Motor neuron (in vitro differentiated cells): Measurements from ENCODE around the gene VOPP1. TPM values are rescaled to one million over a fixed set of nuclear protein-coding genes. Genes with fewer than 3 reads are reported as not detected.
A peak's percentile ranks its signal among the peaks of the same experiment; 100 is the strongest.
"Not testable (repeated sequence)": the region's sequence is repeated elsewhere in the genome, so short reads cannot be mapped to it uniquely, and the experiment has no call there.

Source experiments
- ATAC-seq, 8 experiments: fragments of 200-7000 bp; cut with Tn5 transposase; replicated peaks in 6 of 8; 2 replicates each; pipeline ENCODE4 v1.8.0; 2021; ENCODE audit warnings: mild to moderate bottlenecking in 8 of 8, moderate library complexity in 8 of 8
- H3K27ac ChIP-seq, 2 donors: fragments of 250-450 bp; sonication (Bioruptor Pico); 2 replicates each; pipeline ENCODE4 v1.9.0; 2021; ENCODE audit warnings: antibody characterized with exemption in 2 of 2, mild to moderate bottlenecking in 2 of 2, moderate library complexity in 1 of 2
- H3K4me1 ChIP-seq, 2 donors: fragments of 250-450 bp; sonication (Bioruptor Pico); replicated peaks in 1 of 2; 2 replicates each; pipeline ENCODE4 v1.6.1; 2021; ENCODE audit warnings: antibody characterized with exemption in 2 of 2, mild to moderate bottlenecking in 2 of 2, moderate library complexity in 1 of 2
- H3K4me3 ChIP-seq, 5 donors: fragments of 250-450 bp; sonication (Bioruptor Pico); 2 replicates each; pipeline ENCODE4 v1.9.0; 2021; ENCODE audit warnings: antibody characterized with exemption in 5 of 5, mild to moderate bottlenecking in 5 of 5, moderate library complexity in 4 of 5
- WGBS, 10 experiments: fragments of 450-650 bp; shearing (Covaris generic); methylation state at CpG; one replicate each; pipeline ENCODE4 v1.0.0; 2022; 5-methylcytosine and 5-hydroxymethylcytosine counted together
- in situ Hi-C, 9 experiments: fragments of 400-800 bp; cut with MboI; loops; one replicate each; pipeline ENCODE4 v1.15.0; 2021; ENCODE audit warnings: low sequenced_read_pairs in 9 of 9, low pct_unique_long_range_greater_than_20kb in 2 of 9; ENCODE audit not compliant: unreplicated experiment in 9 of 9
- total RNA-seq, 8 experiments: library from RNA; unstranded; fragments of 300-600 nt; gene quantifications; 2 replicates each; pipeline versions ENCODE4 v1.2.3 to v1.2.4, GENCODE V29; 2022

The VOPP1 gene
- total RNA-seq, 8 experiments from 2014 or later = 43.9 to 131 (median 56.3) TPM

DNA sequence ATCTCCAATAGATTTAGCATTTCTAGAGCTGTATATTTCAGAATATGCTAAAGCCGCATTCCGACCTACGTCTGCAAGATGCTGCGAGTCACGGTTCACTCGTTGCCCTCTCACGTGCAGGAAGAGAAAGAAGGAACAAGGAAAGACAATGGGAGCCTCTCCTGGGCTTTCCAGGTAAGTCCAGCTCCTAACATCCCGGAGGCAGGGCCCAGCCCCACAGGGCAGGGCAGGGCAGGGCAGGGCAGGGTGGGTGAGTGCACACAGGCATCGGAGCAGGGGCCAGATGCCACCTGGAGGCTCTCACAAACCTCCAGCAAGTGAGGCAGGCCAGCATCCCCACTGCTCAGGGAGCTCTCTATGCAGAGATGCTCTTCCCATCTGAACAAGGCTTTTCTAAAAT, 50.8 kb downstream of the VOPP1 start:
- H3K4me1 ChIP-seq = peaks cover 6 to 14% of the 10 kb centered on the region in 2 donors
- no peak overlapping the region for H3K4me3 ChIP-seq
- in situ Hi-C loops = no loop called here
- peak in 2 of 8 experiments; percentile 13 to 23 for ATAC-seq
- 64 to 100% (median 71%) methylated on average over 1 to 7 of the region's 9 CpGs; no CpG with 5 or more reads in 3 of the 10 experiments for WGBS, 10 experiments
- no peak overlapping the region for H3K27ac ChIP-seq

- no peak for ATAC-seq
- Histone ChIP-seq H3K27ac (no peak overlapping the region), H3K4me3 (no peak overlapping the region), H3K4me1 (peaks cover 2 to 7% of the 10 kb centered on the region in 2 donors)
- WGBS, 10 experiments = 81 to 100% (median 91%) methylated on average over 1 to 10 of the region's 13 CpGs; no CpG with 5 or more reads in 2 of the 10 experiments
- in situ Hi-C loops = no loop called here
These were observed 51.7 kb downstream of the VOPP1 start for GRCh38 chr7:55520426-55521140.

DNA sequence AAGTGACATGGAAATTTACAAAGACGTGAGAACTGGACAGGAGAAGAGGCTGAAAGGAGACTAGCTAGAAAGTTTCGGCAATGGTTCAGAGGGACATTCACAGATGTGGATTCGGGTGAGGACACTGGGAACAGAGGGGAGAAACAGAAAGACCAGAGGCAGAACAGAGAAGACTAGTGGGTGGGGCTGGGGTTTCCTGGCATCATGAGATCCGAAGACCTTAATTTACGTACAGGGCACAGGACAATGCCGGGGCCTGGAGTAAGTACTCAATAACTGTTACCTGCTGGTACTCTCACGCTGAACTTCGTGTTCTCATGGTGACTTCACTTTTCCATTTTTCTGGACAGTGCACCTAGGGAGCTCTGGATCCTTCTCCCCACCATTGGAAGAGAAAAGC, 53.5 kb downstream of the VOPP1 start:
- in situ Hi-C loops = no loop called here
- no peak for ATAC-seq

DNA sequence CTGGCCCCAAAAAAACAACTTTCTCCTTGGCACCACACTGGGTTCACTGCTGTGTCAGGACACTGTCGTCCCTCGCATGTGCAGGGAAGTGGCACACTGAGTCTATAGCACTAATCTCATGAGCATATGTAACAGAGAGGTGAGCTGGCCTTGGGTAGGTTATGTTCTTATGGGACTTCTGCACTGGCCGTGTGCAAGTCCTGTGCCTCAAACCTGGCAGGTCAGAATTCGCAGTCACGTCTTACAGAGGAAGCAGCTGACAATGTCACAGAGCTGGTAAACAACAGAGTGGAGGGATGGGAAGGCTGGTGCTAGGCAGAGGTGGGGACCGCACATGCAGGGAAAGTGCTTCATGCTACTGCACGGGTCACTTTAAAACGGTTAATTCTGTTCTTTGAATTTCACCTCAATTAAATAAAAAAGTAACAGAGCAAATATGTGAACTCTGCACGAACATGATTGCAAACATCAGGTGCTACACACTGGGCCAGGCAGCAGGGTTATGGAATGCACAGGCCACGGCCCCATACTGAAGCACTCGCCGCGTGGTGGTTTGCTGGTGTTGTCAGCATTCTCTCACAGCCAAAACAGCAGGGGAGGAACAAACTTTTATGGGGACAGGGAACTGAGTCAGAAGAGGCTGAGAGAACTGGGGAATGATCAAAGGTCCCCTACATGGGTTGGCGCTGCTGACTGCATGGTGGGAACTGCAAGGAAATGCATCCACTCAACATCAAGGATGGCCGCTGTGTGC, 54.2 kb downstream of the VOPP1 start:
- Histone ChIP-seq H3K27ac (no peak overlapping the region), H3K4me3 (no peak overlapping the region), H3K4me1 (peaks cover 7% of the 10 kb centered on the region in 2 donors)
- ATAC-seq = no peak
- in situ Hi-C loops = no loop called here
- WGBS, 10 experiments = 60 to 100% (median 91%) methylated on average over 2 to 11 of the region's 15 CpGs

More for the DNA sequence above, 53.5 kb downstream of the VOPP1 start:
- 83 to 100% (median 98%) methylated on average over 1 to 8 of the region's 8 CpGs for WGBS, 10 experiments
- Histone ChIP-seq H3K4me1 (peaks cover 7% of the 10 kb centered on the region in 2 donors), H3K27ac (no peak overlapping the region), H3K4me3 (no peak overlapping the region)

- 20 to 100% (median 100%) methylated on average over 1 to 3 of the region's 12 CpGs; no CpG with 5 or more reads in 4 of the 10 experiments for WGBS, 10 experiments
- Histone ChIP-seq H3K27ac (no peak overlapping the region), H3K4me3 (no peak overlapping the region), H3K4me1 (peaks cover 7% of the 10 kb centered on the region in 2 donors)
- in situ Hi-C loops = no loop called here
- ATAC-seq = no peak
These were observed 55.1 kb downstream of the VOPP1 start for GRCh38 chr7:55517191-55517633.

- 73 to 100% (median 96%) methylated on average over 1 to 4 of the region's 4 CpGs; no CpG with 5 or more reads in 1 of the 10 experiments for WGBS, 10 experiments
- H3K4me3 ChIP-seq = no peak overlapping the region
- in situ Hi-C loops = no loop called here
- ATAC-seq = no peak
- no peak overlapping the region for H3K27ac ChIP-seq
- peaks cover 2 to 7% of the 10 kb centered on the region in 2 donors for H3K4me1 ChIP-seq
These were observed 55.9 kb downstream of the VOPP1 start for GRCh38 chr7:55516409-55516808.

- ATAC-seq = peak in 2 of 8 experiments; percentile 67 to 70
- Histone ChIP-seq H3K4me1 (peaks cover 0 to 7% of the 10 kb centered on the region in 2 donors), H3K27ac (no peak overlapping the region), H3K4me3 (no peak overlapping the region)
- in situ Hi-C loops = no loop called here
- 65 to 100% (median 76%) methylated on average over 1 to 9 of the region's 13 CpGs; no CpG with 5 or more reads in 2 of the 10 experiments for WGBS, 10 experiments
These were observed 56.6 kb downstream of the VOPP1 start for GRCh38 chr7:55515569-55516279.

GRCh38 chr7:55514546-55515265, 57.6 kb downstream of the VOPP1 start:
- Histone ChIP-seq H3K4me1 (peaks cover 0 to 7% of the 10 kb centered on the region in 2 donors), H3K4me3 (no peak overlapping the region), H3K27ac (no peak overlapping the region)
- peak in 2 of 8 experiments; percentile 19 to 57 for ATAC-seq
- in situ Hi-C loops = no loop called here
- WGBS, 10 experiments = 90 to 100% methylated on average over 1 to 2 of the region's 6 CpGs; no CpG with 5 or more reads in 8 of the 10 experiments

DNA sequence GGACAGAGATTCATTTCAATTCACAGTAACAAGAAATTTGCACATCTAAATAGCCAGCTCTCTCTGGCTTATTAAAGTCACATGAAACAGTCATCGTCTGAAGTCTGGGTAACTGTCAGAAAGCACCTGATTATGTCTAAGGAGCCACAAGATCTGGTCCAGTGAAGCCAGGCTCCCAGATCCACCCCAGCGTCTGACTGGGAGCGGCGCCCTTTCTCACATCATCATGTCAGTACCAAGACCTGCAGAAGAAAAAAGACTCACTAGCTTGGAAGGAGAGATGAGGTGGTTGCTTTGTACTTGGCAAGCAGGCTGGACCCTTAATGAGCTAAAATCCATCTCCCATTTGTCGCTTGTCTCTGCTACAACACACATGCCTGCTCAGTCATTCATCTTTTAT, 58.4 kb downstream of the VOPP1 start:
- Histone ChIP-seq H3K4me1 (peaks cover 0 to 5% of the 10 kb centered on the region in 2 donors), H3K27ac (no peak overlapping the region), H3K4me3 (no peak overlapping the region)
- WGBS, 10 experiments = 68 to 100% (median 100%) methylated on average over 1 to 5 of the region's 5 CpGs; no CpG with 5 or more reads in 3 of the 10 experiments
- ATAC-seq = peak in 2 of 8 experiments; percentile 7 to 29
- in situ Hi-C loops = no loop called here

DNA sequence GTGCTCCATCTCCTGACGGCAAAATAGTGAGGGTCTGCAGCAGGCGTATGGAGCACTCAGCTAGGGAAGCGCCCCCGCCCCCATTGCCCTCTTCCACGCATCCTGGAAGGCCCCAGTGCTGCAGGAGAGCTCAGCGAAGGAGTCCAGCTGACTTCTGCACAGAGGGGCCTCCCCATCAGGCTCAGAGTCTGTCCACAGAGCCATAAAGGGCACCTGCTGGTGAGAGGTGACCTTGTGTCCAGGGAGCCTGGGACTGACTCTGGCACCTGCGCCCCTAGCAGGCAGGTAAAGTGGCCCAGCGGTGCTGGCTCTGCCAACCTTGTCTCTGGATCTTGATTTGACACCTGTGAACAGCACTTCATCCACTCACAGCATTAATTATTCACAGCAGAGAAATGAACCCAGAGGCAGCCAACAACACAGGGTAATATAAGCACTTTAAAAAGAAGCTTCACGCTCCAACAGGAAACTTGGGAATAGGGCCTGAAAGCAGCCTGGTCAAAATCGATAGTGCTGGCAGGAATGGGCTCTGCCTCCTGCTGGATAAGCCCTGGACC, 59.6 kb downstream of the VOPP1 start:
- in situ Hi-C loops = no loop called here
- Histone ChIP-seq H3K4me3 (no peak overlapping the region), H3K4me1 (peaks cover 0 to 5% of the 10 kb centered on the region in 2 donors), H3K27ac (no peak overlapping the region)
- ATAC-seq = no peak
- 60 to 100% (median 85%) methylated on average over 1 to 7 of the region's 10 CpGs; no CpG with 5 or more reads in 5 of the 10 experiments for WGBS, 10 experiments

DNA sequence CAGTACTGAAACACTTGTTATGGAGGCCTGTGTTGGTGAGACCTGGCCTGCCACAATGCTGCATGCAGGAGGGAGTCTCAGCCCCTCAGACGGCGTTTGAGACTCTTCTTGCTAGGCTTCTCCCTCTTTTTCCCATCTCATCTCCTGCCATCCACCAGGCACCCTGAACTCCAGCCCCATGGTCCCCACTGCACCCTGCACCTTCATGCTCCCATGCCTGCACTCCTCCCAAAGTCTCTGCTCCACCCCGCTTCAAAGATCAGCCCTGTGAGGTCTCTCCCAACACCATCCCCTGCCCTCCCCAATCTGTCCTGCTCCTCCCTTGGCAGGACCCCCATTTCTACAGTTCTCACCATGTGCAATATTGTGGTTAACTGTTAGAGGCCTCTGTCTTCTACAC, 61.7 kb downstream of the VOPP1 start:
- Histone ChIP-seq H3K4me1 (peaks cover 0 to 5% of the 10 kb centered on the region in 2 donors), H3K4me3 (no peak overlapping the region), H3K27ac (no peak overlapping the region)
- no peak for ATAC-seq
- in situ Hi-C loops = no loop called here
- 40 to 100% (median 87%) methylated on average over 1 to 3 of the region's 3 CpGs; no CpG with 5 or more reads in 4 of the 10 experiments for WGBS, 10 experiments

- ATAC-seq, H3K4me1 ChIP-seq, in situ Hi-C loops, H3K4me3 ChIP-seq, H3K27ac ChIP-seq: not testable (repeated sequence)
- WGBS, 10 experiments = 33 to 100% (median 100%) methylated on average over 1 of the region's 1 CpG; no CpG with 5 or more reads in 6 of the 10 experiments
These were observed 62.1 kb downstream of the VOPP1 start for GRCh38 chr7:55510206-55510605.
